ENCODE data around the gene CDC42EP1. TPM values are rescaled to one million over a fixed set of nuclear protein-coding genes. Genes with fewer than 3 reads are reported as not detected.

The CDC42EP1 gene
- total RNA-seq, 4 donors from 2014 or later, result 22.3 to 41.0 (median 34.7) TPM

GRCh38 chr22:37565830-37566229 lies 5.5 kb downstream of the CDC42EP1 start:
- Histone ChIP-seq H3K4me3 (peak overlapping the region in 1 of 4 donors; percentile 16), H3K36me3 (peaks cover 0 to 17% (median 0%) of the 10 kb centered on the region in 3 donors), H3K9me3 (no peaks in the 10 kb centered on the region), H3K27me3 (no peaks in the 10 kb centered on the region), H3K27ac (peak overlapping the region in 2 of 4 donors; percentile 27 to 93), H3K4me1 (peaks cover 11 to 93% (median 37%) of the 10 kb centered on the region in 4 donors)
- TF ChIP-seq CTCF (IDR thresholded peaks at IDR 0.05), result no peak
- no peak for TF ChIP-seq POLR2A (IDR thresholded peaks at IDR 0.05)
- no peak for DNase-seq

GRCh38 chr22:37566329-37566837 lies 6.1 kb downstream of the CDC42EP1 start:
- peak in 1 of 3 donors; percentile 63 for DNase-seq
- Histone ChIP-seq H3K4me3 (peak overlapping the region in 1 of 4 donors; percentile 16), H3K36me3 (peaks cover 0 to 17% (median 0%) of the 10 kb centered on the region in 3 donors), H3K27ac (peak overlapping the region in 3 of 4 donors; percentile 27 to 93 (median 27)), H3K9me3 (no peaks in the 10 kb centered on the region), H3K27me3 (no peaks in the 10 kb centered on the region), H3K4me1 (peaks cover 11 to 97% (median 32%) of the 10 kb centered on the region in 4 donors)
- no peak for TF ChIP-seq POLR2A (IDR thresholded peaks at IDR 0.05)
- TF ChIP-seq CTCF (IDR thresholded peaks at IDR 0.05), result no peak

- Histone ChIP-seq H3K27ac (peak overlapping the region in 3 of 4 donors; percentile 27 to 93 (median 27)), H3K4me3 (peak overlapping the region in 1 of 4 donors; percentile 16), H3K9me3 (no peaks in the 10 kb centered on the region), H3K36me3 (peaks cover 0 to 22% (median 0%) of the 10 kb centered on the region in 3 donors), H3K27me3 (no peaks in the 10 kb centered on the region), H3K4me1 (peaks cover 11 to 92% (median 26%) of the 10 kb centered on the region in 4 donors)
- TF ChIP-seq CTCF (IDR thresholded peaks at IDR 0.05) (peak; percentile 95 to 98 (median 96)), POLR2A (IDR thresholded peaks at IDR 0.05) (peak in 1 of 2 donors; percentile 19)
- DNase-seq, result peak; percentile 94 to 97 (median 94)
Measured at GRCh38 chr22:37566903-37567798, 6.9 kb downstream of the CDC42EP1 start.

GRCh38 chr22:37568012-37568411 lies 7.7 kb downstream of the CDC42EP1 start:
- Histone ChIP-seq H3K27me3 (no peaks in the 10 kb centered on the region), H3K36me3 (peaks cover 0 to 22% (median 0%) of the 10 kb centered on the region in 3 donors), H3K4me3 (no peak overlapping the region), H3K4me1 (peaks cover 11 to 83% (median 21%) of the 10 kb centered on the region in 4 donors), H3K9me3 (no peaks in the 10 kb centered on the region), H3K27ac (peak overlapping the region in 1 of 4 donors; percentile 93)
- no peak for DNase-seq
- no peak for TF ChIP-seq POLR2A (IDR thresholded peaks at IDR 0.05)
- TF ChIP-seq CTCF (IDR thresholded peaks at IDR 0.05), result no peak

- peaks cover 0 to 22% (median 0%) of the 10 kb centered on the region in 3 donors for H3K36me3 ChIP-seq
- TF ChIP-seq POLR2A (IDR thresholded peaks at IDR 0.05) (no peak), CTCF (IDR thresholded peaks at IDR 0.05) (no peak)
- H3K27ac ChIP-seq, result peak overlapping the region in 3 of 4 donors; percentile 51 to 93 (median 84)
- H3K4me3 ChIP-seq, result no peak overlapping the region
- no peak for DNase-seq
- peaks cover 11 to 78% (median 20%) of the 10 kb centered on the region in 4 donors for H3K4me1 ChIP-seq
- H3K9me3 ChIP-seq, result no peaks in the 10 kb centered on the region
- no peaks in the 10 kb centered on the region for H3K27me3 ChIP-seq
Measured at GRCh38 chr22:37568448-37569008, 8.2 kb downstream of the CDC42EP1 start.

Data from Peyer's patch (tissue), 4 donors.